Prostate gland (tissue), 2 donors: ENCODE results near the gene ZNF629.

Experiments used
- POLR2A ChIP-seq: fragments of 450-650 bp; IDR thresholded peaks from one replicate; pipeline ENCODE4 v1.6.1; 2016; ENCODE audit warnings: antibody characterized with exemption, mild to moderate bottlenecking
- POLR2AphosphoS5 ChIP-seq: sonication (generic); formaldehyde crosslinking; IDR thresholded peaks from one replicate; pipeline ENCODE4 v1.6.1; 2017; ENCODE audit warnings: antibody characterized with exemption
- TF ChIP-seq, protein P1 (sequence below), 4 experiments: fragments of 200-600 bp in 2 of 4; fragments of 450-650 bp in 2 of 4; sonication (generic) in 2 of 4; IDR thresholded peaks; 1 replicate in 3 of 4; 2 replicates in 1 of 4; pipeline ENCODE4 v1.5.1; 2016 to 2019; ENCODE audit warnings: antibody characterized with exemption in 4 of 4, mild to moderate bottlenecking in 2 of 4, moderate library complexity in 2 of 4

DNA sequence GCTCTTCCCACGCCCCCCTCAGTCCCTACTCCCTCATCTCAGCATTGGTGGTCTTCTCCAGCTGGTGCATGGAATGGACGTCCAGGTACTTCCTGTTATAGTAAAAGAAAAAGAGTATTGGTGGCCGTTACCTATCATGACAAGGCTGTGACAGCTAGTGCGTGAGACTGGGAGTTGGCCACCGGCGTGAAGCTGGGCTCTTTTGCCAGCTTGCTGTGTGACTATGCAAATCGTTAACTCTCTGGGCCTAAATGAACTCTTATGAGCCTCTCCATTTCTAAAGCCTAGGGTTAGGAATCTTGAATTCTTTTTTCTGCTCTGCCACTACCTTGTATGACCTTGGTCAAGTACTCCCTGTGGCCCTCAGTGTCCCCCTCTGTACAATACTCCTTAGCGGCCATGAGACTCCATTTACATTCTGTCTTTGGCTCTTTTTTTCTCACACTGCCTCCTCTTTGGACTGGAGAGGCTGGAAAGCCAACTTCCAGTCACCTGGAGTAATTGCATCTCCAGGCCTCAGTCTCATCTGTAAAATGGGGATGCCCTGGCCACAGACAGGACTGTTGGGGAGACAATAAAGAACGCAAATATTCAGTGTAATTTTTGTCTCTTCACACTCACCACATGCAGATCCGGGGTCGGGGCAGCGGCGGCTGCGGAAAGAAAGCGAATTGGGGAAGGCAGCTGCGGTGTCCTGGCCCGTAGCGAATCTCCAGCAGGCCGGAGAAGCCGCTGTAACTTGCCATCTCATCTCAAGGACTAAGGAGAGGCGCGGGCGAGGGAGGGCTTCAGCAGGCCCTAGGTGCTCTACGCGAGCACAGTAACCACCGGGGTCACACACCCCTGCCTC, 26.2 kb downstream of the ZNF629 start:
- no peak for TF ChIP-seq POLR2A
- TF ChIP-seq, protein P1, sequence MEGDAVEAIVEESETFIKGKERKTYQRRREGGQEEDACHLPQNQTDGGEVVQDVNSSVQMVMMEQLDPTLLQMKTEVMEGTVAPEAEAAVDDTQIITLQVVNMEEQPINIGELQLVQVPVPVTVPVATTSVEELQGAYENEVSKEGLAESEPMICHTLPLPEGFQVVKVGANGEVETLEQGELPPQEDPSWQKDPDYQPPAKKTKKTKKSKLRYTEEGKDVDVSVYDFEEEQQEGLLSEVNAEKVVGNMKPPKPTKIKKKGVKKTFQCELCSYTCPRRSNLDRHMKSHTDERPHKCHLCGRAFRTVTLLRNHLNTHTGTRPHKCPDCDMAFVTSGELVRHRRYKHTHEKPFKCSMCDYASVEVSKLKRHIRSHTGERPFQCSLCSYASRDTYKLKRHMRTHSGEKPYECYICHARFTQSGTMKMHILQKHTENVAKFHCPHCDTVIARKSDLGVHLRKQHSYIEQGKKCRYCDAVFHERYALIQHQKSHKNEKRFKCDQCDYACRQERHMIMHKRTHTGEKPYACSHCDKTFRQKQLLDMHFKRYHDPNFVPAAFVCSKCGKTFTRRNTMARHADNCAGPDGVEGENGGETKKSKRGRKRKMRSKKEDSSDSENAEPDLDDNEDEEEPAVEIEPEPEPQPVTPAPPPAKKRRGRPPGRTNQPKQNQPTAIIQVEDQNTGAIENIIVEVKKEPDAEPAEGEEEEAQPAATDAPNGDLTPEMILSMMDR (IDR thresholded peaks at IDR 0.05): no peak
- no peak for TF ChIP-seq POLR2AphosphoS5
